ENCODE results near the gene NAA35.
"Not testable (repeated sequence)": the region's sequence is repeated elsewhere in the genome, so short reads cannot be mapped to it uniquely, and the experiment has no call there.

The NAA35 gene

GRCh38 chr9:86046930-86047341 is 106.0 kb downstream of the NAA35 start:
- no peak; the same call in 2 of the 3 replicates for ATAC-seq

GRCh38 chr9:86047361-86047760 is 106.4 kb downstream of the NAA35 start:
- no peak for ATAC-seq
- no peak for TF ChIP-seq ESRRG (CRISPR knock-in tag; IDR thresholded peaks at IDR 0.05)
- TF ChIP-seq ZNF8 (CRISPR knock-in tag; IDR thresholded peaks at IDR 0.05), result no peak
- no peak for TF ChIP-seq PATZ1 (CRISPR knock-in tag; IDR thresholded peaks at IDR 0.05; ENCODE audit: borderline replicate concordance)
- TF ChIP-seq ZNF70 (CRISPR knock-in tag; IDR thresholded peaks at IDR 0.05), result no peak
- TF ChIP-seq ZC3H10 (CRISPR knock-in tag; IDR thresholded peaks at IDR 0.05), result no peak
- TF ChIP-seq SNAI2 (CRISPR knock-in tag; IDR thresholded peaks at IDR 0.05), result no peak
- TF ChIP-seq ARNTL (CRISPR knock-in tag; IDR thresholded peaks at IDR 0.05; ENCODE audit: borderline replicate concordance, low read depth), result no peak
- no peak for TF ChIP-seq PPARA (CRISPR knock-in tag; IDR thresholded peaks at IDR 0.05; ENCODE audit: borderline replicate concordance)
- TF ChIP-seq GLIS3 (CRISPR knock-in tag; IDR thresholded peaks at IDR 0.05), result no peak
- TF ChIP-seq TSHZ2 (CRISPR knock-in tag; IDR thresholded peaks at IDR 0.05), result no peak
- no peak for TF ChIP-seq RARB (CRISPR knock-in tag; IDR thresholded peaks at IDR 0.05)
- no peak for TF ChIP-seq ZNF565 (CRISPR knock-in tag; conservative IDR thresholded peaks at IDR 0.05; ENCODE audit: low read depth)
- TF ChIP-seq CREB5 (CRISPR knock-in tag; IDR thresholded peaks at IDR 0.05; ENCODE audit: low read depth), result no peak

More at GRCh38 chr9:86046930-86047341, 106.0 kb downstream of the NAA35 start:
- TF ChIP-seq ZC3H10 (CRISPR knock-in tag; IDR thresholded peaks at IDR 0.05) (no peak), ZNF8 (CRISPR knock-in tag; IDR thresholded peaks at IDR 0.05) (no peak), TCF4 (CRISPR knock-in tag; IDR thresholded peaks at IDR 0.05; ENCODE audit: borderline replicate concordance) (no peak), TSHZ2 (CRISPR knock-in tag; IDR thresholded peaks at IDR 0.05) (no peak), PATZ1 (CRISPR knock-in tag; IDR thresholded peaks at IDR 0.05; ENCODE audit: borderline replicate concordance) (no peak), RARB (CRISPR knock-in tag; IDR thresholded peaks at IDR 0.05) (no peak), SNAI2 (CRISPR knock-in tag; IDR thresholded peaks at IDR 0.05) (no peak)

- not testable (repeated sequence) for ATAC-seq
These were observed 107.2 kb downstream of the NAA35 start for GRCh38 chr9:86048018-86048742.
